PC-3 (cell line): Measurements from ENCODE around the gene HNRNPF.
"Not testable (repeated sequence)": the region's sequence is repeated elsewhere in the genome, so short reads cannot be mapped to it uniquely, and the experiment has no call there.

Experiments used
- EZH2 ChIP-seq: fragments of 300-600 bp; sonication (generic); IDR thresholded peaks from one replicate; pipeline ENCODE4 v1.6.1; 2017; ENCODE audit warnings: antibody characterized with exemption, mild to moderate bottlenecking, low read length; ENCODE audit not compliant: unreplicated experiment
- EZH2phosphoT487 ChIP-seq: fragments of 300-600 bp; sonication (generic); IDR thresholded peaks from 2 replicates; pipeline ENCODE4 v1.6.1; 2018; ENCODE audit warnings: mild to moderate bottlenecking, antibody characterized with exemption, low read length, borderline replicate concordance
- TF ChIP-seq, protein P1 (sequence below): fragments of 300-600 bp; sonication (generic); conservative IDR thresholded peaks from 2 replicates; pipeline ENCODE4 v1.5.1; 2017; ENCODE audit warnings: antibody characterized with exemption, low read depth, mild to moderate bottlenecking, low read length

- TF ChIP-seq EZH2, EZH2phosphoT487: not testable (repeated sequence)
- TF ChIP-seq, protein P1, sequence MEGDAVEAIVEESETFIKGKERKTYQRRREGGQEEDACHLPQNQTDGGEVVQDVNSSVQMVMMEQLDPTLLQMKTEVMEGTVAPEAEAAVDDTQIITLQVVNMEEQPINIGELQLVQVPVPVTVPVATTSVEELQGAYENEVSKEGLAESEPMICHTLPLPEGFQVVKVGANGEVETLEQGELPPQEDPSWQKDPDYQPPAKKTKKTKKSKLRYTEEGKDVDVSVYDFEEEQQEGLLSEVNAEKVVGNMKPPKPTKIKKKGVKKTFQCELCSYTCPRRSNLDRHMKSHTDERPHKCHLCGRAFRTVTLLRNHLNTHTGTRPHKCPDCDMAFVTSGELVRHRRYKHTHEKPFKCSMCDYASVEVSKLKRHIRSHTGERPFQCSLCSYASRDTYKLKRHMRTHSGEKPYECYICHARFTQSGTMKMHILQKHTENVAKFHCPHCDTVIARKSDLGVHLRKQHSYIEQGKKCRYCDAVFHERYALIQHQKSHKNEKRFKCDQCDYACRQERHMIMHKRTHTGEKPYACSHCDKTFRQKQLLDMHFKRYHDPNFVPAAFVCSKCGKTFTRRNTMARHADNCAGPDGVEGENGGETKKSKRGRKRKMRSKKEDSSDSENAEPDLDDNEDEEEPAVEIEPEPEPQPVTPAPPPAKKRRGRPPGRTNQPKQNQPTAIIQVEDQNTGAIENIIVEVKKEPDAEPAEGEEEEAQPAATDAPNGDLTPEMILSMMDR = not testable (repeated sequence)
These were observed 15.8 kb downstream of the HNRNPF start for GRCh38 chr10:43393186-43393585.
